Measurements from ENCODE around the gene ATP9B.

The ATP9B gene

DNA sequence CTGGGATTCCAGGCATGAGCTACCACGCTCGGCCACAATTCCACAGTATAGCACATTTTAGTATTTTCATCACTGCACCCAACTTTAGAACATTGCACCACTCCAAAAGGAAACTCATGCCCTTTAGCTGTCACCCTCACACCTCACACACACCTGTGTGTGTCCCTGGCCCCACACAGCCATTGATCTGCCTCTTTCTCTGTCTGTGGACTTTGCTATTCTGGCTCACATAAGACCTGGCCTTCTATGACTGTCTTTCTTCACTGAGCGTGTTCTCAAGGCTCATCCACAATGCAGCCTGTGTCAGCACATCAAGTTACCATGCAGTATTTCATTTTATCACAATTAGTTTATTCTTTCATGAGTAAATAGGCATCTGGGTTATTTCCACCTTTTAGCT, 19.7 kb upstream of the ATP9B start:
- H3K4me3 ChIP-seq (ENCODE audit: low read depth, low read length): no peak overlapping the region

DNA sequence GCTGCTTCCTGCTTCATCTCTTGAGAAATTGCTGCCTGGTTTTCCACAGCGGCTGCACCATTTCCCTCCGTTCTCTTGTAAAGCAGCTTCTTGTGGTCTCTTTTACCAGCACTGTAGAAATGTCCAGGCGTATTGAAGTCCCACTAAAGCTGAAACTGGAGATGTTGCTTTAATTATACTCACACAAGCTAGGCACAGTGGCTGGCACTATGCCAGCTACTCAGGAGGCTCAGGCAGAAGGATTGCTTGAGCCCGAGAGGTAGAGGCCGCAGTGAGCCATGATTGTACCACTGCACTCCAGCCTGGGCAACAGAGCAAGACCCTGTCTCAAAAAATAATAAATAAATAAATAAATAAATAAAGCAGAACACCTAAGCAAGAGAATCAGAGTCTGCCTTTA, 19.2 kb upstream of the ATP9B start:
- TF ChIP-seq, protein P1, sequence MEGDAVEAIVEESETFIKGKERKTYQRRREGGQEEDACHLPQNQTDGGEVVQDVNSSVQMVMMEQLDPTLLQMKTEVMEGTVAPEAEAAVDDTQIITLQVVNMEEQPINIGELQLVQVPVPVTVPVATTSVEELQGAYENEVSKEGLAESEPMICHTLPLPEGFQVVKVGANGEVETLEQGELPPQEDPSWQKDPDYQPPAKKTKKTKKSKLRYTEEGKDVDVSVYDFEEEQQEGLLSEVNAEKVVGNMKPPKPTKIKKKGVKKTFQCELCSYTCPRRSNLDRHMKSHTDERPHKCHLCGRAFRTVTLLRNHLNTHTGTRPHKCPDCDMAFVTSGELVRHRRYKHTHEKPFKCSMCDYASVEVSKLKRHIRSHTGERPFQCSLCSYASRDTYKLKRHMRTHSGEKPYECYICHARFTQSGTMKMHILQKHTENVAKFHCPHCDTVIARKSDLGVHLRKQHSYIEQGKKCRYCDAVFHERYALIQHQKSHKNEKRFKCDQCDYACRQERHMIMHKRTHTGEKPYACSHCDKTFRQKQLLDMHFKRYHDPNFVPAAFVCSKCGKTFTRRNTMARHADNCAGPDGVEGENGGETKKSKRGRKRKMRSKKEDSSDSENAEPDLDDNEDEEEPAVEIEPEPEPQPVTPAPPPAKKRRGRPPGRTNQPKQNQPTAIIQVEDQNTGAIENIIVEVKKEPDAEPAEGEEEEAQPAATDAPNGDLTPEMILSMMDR (IDR thresholded peaks at IDR 0.05; ENCODE audit: low read depth, low read length): no peak
- no peak for DNase-seq
- Histone ChIP-seq H3K36me3 (no peaks in the 10 kb centered on the region), H3K27me3 (ENCODE audit: insufficient read depth, low read depth, severe bottlenecking) (no peaks in the 10 kb centered on the region), H3K27ac (no peak overlapping the region), H3K9me3 (ENCODE audit: severe bottlenecking) (peaks cover 4% of the 10 kb centered on the region), H3K4me3 (ENCODE audit: low read depth, low read length) (no peak overlapping the region)

More for the DNA sequence above, 19.7 kb upstream of the ATP9B start:
- H3K36me3 ChIP-seq: no peaks in the 10 kb centered on the region
- no peak overlapping the region for H3K27ac ChIP-seq
- no peaks in the 10 kb centered on the region for H3K27me3 ChIP-seq (ENCODE audit: insufficient read depth, low read depth, severe bottlenecking)
- TF ChIP-seq, protein P1 (IDR thresholded peaks at IDR 0.05; ENCODE audit: low read depth, low read length): no peak
- peaks cover 3% of the 10 kb centered on the region for H3K9me3 ChIP-seq (ENCODE audit: severe bottlenecking)
- no peak for DNase-seq

DNA sequence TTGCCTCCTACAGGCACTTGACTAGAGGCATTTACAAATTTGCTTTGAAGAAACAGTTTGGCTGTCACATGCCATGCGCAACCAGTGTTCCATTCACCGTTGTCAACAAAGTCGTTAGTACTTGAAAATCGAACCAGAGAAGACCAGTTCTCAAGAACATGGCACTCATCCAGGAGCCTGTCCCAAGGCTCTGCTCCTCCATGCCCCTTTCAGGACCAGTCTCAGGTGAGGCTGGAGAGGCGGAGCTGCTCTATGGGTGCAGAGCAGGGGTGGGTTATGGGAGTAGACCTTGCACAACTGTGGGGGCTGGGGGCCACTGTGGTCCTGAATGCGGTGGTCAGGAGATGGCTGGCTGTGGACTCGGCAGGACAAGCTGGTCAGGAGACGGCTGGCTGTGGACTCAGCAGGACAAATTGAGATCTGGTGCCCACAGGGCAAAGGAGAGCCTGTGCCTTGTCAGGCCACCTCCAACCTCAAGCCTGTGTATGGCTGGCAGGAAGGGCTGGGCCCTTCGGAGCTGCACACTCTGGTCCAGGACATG, 12.3 kb upstream of the ATP9B start:
- H3K27me3 ChIP-seq (ENCODE audit: insufficient read depth, low read depth, severe bottlenecking): no peaks in the 10 kb centered on the region
- H3K9me3 ChIP-seq (ENCODE audit: severe bottlenecking): peaks cover 13% of the 10 kb centered on the region
- H3K36me3 ChIP-seq: no peaks in the 10 kb centered on the region
- no peak for DNase-seq
- TF ChIP-seq, protein P1 (IDR thresholded peaks at IDR 0.05; ENCODE audit: low read depth, low read length): no peak
- no peak overlapping the region for H3K4me3 ChIP-seq (ENCODE audit: low read depth, low read length)
- H3K27ac ChIP-seq: no peak overlapping the region

DNA sequence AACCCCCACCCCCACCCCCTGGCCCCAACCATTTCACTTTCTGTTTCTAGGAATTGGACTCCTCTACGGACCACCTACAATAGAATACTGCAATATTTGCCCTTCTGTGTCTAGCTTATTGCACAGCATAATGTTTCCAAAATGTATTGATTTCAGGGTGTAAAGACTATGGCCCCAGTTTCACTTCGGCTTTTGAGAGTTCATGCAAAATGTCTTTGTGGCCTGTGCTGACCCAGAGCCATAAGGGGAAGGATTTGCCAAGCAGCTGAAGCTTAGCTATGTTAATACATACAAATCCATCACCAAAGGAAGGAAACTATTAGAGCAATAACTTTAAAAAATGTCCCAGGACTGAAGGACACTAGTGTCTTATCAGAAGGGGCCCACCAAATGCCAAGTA, 11.2 kb upstream of the ATP9B start:
- peaks cover 13% of the 10 kb centered on the region for H3K9me3 ChIP-seq (ENCODE audit: severe bottlenecking)
- TF ChIP-seq, protein P1 (IDR thresholded peaks at IDR 0.05; ENCODE audit: low read depth, low read length): no peak
- no peaks in the 10 kb centered on the region for H3K27me3 ChIP-seq (ENCODE audit: insufficient read depth, low read depth, severe bottlenecking)
- DNase-seq: peak; percentile 47
- no peaks in the 10 kb centered on the region for H3K36me3 ChIP-seq
- no peak overlapping the region for H3K4me3 ChIP-seq (ENCODE audit: low read depth, low read length)
- no peak overlapping the region for H3K27ac ChIP-seq

DNA sequence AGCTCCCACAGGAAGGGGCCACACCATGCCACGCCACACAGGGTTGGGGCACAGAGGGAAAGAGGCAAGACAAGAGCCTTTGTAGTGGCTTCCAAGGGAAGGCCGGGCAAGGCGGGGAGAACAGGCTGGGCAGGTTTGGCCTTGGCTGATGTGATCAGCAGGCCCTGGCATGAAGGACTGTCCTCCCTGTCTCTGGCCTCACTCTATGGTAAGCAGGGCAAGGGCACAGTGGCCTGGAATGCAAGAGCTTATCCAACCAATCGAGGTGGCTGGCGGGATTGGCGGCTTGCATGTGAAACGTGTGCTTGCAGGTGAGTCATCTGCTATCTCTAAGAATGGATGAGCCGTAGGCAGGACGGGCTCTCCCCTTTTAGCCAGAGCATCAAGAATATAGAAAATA, 6.4 kb upstream of the ATP9B start:
- H3K4me3 ChIP-seq (ENCODE audit: low read depth, low read length): no peak overlapping the region
- peak overlapping the region; percentile 79 for H3K27ac ChIP-seq
- TF ChIP-seq, protein P1 (IDR thresholded peaks at IDR 0.05; ENCODE audit: low read depth, low read length): no peak
- peaks cover 12% of the 10 kb centered on the region for H3K9me3 ChIP-seq (ENCODE audit: severe bottlenecking)
- H3K27me3 ChIP-seq (ENCODE audit: insufficient read depth, low read depth, severe bottlenecking): no peaks in the 10 kb centered on the region
- H3K36me3 ChIP-seq: no peaks in the 10 kb centered on the region
- no peak for DNase-seq

DNA sequence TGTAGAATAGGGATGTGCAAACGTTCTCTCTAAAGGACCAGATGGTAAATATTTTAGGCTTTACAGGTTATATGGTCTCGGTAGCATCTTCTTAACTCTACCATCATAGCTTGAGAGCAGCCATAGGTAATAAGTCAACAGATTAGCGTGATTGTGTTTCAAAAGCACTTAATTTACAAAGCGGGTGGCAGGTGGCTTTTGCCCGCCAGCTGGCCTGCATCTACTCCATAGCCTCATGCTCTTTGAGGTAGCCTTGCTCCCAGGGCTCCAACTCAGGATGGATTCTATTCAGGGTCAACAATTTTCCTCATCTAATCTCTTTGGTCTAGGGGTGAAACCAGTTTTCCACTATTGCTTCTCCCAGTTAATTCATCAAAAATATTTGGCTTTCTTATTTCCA, 5.0 kb upstream of the ATP9B start:
- H3K27ac ChIP-seq: peak overlapping the region; percentile 79
- H3K27me3 ChIP-seq (ENCODE audit: insufficient read depth, low read depth, severe bottlenecking): no peaks in the 10 kb centered on the region
- peaks cover 18% of the 10 kb centered on the region for H3K9me3 ChIP-seq (ENCODE audit: severe bottlenecking)
- TF ChIP-seq, protein P1 (IDR thresholded peaks at IDR 0.05; ENCODE audit: low read depth, low read length): no peak
- no peaks in the 10 kb centered on the region for H3K36me3 ChIP-seq
- peak; percentile 95 for DNase-seq
- H3K4me3 ChIP-seq (ENCODE audit: low read depth, low read length): no peak overlapping the region

All from WERI-Rb-1 (cell line).